Glomerular visceral epithelial cell (primary cell): ENCODE data around the gene PLEKHA7.
"Not testable (repeated sequence)": the region's sequence is repeated elsewhere in the genome, so short reads cannot be mapped to it uniquely, and the experiment has no call there.

Experiments
- DNase-seq: peaks from one replicate; pipeline ENCODE4 v3.0.0-alpha.2; 2016; ENCODE audit errors: extremely low spot score

The PLEKHA7 gene

DNA sequence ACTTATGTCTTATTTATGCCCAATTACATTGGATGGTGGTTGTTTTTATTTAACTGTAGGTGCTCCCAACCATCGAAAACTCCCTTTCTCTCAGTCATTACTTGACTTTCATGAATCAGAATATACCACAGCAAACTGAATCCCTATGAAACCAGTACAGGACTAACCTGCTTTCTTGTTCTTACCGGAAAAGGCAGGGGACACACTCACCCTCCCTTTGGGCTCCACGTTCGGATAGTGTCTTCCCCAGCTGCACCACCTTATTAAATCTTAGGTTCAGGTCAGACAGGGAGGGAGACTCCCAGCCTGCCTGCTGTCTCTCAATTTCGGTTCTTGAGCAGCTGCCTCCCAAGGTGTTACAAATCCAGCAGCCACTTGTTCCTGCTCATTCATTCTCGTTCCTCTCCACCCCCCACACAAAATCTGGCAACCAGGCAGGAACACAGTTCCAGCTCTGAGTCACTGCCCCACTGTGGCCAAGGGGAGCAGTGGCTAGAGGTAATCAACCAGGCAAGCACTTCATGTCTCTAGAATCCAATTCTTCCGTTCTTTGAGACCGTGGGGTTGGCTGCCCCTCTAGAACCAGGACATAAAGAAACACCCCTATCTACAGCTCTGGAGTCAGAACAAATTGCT is 133.0 kb downstream of the PLEKHA7 start:
- peak; percentile 43 for DNase-seq

DNA sequence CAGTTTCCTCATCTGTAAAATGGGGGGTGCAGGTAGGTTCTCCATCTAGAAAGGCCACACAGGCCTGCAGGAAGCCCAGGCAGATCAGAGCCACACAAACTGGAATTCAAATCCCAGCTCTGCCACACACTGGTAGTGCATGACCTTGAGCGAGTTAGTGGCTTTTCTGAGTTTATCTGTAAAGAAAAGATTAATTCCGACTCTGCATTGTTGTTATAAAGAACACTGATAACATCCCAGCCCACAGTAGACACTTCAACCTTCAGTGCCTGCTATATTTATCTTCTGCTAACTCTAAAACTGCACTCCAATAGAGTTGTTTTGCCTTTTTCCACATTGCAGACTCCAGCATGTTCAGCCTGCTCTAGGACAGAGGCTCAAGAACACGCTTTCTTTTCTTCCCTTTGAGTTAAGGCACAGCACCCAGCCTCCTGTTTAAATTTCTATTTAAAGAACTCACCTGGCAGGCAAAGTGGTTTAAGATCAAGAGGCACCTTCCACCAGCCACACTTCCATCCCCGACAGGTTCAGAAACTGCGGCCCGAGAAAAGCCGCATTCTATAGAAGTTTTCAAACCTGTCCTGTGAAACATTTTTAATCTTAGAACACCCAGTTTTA is 133.9 kb downstream of the PLEKHA7 start:
- no peak for DNase-seq

DNA sequence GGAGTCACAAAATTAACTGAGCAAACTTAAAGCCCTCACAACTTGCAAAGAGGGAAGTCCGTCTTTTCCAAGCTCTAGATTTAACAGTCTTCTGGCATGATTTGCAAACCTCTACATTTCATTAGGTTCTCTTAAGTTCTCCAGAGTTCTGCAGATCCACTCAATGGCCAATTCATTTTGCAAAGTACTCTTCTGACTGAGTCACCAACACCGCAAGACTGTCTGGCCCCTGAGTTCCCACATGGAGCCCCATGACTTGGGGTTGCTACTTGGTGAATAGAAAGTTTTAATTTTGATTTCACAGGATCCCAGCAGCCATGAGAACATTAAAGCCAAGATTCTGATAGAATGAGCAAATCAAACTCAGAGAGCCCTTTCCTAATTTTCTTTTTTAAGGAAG is 134.5 kb downstream of the PLEKHA7 start:
- DNase-seq, result no peak

DNA sequence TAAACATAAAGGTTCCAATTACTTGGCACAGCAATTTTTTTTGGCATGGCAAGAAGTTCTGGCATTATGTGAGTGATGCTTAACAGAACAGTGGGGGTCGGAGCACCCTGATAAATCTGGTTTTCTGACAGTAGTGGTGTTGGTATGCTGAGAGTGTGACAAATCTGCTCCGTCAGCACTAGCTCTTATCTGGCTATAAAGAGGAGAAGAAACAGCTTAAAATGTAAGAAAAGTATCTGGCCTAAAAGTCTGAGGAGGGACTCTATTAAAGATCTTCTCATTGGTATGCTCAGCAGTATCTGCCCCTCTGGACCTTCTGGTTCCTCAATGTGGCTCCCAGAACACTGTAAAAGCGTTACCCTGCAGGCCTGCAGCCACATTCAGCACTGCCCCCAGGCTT is 137.4 kb downstream of the PLEKHA7 start:
- DNase-seq, result no peak

DNA sequence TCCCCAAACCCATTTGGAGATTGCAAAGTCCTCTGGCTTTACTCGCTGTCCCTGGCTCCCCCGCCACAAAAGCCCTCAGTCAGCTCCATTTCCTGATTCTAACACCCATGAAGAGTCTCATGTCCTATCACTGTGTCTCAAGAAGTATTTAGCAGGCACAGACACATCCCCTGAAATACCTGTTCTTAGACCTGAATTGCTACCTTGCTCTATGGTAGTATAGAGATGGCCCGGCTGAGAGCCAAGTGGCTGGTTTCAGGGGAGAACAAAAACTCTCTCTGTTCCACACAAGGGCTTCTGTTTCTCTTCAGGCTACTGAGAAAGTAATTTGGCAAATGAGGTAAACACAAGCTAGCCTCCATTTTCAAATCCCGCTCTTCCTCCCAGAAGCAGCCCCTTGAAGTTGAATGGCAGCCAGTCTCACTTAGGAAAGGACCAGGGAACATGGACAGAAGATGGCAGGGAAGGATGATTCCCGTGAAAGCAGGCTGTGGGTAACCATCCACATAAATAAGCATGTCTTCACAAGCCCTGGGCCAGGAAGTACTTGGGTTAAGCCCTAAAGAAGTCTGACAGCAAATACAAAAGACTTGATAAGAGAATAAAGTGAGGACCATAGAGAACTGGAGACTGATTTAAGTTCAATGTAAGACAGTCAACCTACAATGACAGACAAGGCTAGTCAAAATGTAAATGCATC is 138.0 kb downstream of the PLEKHA7 start:
- DNase-seq, result no peak

DNA sequence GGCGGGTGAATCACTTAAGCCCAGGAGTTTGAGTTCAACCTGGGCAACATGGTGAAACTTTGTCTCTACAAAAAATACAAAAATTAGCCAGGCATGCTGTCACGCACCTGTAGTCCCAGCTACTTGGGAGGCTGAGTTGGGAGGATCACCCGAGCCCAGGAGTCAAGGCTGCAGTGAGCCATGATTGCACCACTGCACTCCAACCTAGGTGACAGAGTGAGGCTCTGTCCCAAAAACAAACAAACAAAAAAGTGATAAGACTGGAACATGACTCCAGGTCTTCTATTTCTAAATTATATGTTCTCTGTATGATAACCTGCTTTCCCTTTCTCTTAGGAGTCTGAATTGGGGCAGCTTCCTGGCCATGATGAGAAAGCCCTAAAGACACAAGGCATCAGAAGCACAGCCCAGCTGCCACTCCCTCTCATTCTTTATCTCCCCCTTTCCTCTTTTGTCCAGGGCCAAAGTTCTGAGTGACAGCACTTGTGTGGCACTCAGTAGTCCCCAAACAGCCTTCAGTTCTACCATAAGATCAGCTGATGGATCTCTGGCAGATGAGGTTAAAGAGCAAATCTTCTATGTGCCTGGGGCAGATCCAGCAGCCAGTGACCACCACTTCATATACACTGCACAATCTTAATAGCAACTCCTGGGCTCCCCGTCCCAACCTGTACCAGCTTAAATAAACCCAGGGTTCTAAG is 139.8 kb downstream of the PLEKHA7 start:
- no peak for DNase-seq

DNA sequence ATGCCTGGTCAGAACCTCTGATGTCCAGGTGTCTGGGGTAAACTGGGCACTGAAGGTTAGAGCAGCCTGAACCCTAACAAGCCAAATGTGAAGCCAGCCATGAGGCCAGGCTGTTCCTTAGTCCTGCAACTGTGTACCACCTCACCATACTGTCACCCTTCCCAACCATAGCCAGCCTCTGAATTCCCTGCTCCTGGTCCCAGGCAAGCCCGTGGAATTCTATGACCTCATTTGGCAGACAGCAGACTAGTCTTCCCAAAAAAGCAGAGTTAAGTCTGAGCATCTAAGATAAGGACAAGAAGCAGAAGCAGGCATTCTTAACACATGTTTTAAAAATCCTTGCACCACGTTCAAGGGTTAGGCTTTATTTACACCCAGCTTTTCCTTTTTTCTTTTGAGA is 140.9 kb downstream of the PLEKHA7 start:
- no peak for DNase-seq

DNA sequence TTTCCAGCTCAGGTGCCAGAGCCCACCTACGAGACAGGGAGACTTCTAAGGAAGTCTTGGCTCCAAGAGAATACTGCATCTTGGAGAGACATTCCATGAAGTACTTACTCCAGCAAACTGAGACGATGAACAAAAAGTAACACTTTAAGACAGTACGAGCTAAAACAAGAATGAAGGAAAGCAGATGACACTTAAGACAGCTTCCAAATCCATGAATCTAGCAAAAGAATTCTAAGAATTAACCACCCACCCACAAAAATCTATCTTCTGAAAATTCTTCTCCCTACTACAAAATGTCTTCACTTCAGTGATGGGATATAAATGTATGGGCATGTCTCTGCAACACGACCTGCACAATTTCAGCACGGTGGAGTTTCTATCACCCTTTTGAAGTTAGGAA is 142.8 kb downstream of the PLEKHA7 start:
- DNase-seq, result no peak

DNA sequence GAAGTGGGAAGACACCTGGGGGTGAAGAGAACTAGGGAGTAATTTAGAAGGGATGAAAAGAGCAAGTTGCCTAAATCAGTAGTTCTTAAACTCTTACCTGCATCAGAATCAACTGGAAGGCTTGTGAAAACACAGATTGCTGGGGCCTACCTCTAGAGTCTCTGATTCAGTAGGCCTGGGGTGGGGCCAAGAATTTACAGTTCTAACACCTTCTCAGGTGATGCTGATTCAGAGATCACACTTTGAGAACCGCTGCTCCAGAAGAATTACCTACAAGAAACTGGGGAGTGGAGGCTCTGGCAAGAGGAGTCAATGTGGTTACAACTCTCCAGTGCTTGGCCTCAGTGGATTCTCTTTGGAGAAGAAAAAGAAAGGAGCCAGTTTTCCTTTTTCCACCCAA is 147.1 kb downstream of the PLEKHA7 start:
- DNase-seq, result no peak

DNA sequence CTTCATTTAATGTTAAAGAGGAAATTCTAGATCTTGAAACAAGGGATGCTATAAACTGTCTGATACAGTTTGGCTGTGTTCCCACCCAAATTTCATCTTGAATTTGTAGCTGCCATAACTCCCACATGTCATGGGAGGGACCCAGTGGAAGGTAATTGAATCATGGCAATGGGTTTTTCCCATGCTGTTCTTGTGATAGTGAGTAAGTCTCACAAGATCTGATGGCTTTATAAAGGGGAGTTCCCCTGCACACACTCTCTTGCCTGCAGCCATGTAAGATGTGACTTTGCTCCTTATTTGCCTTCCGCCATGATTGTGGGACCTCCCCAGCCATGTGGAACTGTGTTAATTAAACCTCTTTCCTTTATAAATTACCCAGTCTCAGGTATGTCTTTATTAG is 149.8 kb downstream of the PLEKHA7 start:
- not testable (repeated sequence) for DNase-seq

DNA sequence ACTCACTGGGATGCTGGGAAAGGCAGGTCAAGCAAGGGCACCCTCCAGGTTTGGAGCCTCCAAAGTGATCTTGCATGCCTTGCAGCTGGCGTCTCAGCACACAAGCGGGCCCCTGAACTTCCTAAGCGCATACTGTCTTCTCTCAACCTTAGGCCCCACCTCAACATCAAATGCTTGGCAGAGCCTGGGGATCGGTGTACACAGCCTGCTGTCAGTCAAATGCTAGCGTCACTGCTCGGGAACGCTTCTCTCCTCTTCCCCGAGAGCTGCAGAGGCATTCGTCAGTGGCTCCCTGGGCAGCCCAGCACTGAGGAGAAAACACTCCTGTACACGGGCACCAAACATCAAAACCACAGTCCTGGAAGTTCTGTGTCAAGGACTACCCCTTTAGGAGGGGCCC is 150.8 kb downstream of the PLEKHA7 start:
- DNase-seq, result no peak

DNA sequence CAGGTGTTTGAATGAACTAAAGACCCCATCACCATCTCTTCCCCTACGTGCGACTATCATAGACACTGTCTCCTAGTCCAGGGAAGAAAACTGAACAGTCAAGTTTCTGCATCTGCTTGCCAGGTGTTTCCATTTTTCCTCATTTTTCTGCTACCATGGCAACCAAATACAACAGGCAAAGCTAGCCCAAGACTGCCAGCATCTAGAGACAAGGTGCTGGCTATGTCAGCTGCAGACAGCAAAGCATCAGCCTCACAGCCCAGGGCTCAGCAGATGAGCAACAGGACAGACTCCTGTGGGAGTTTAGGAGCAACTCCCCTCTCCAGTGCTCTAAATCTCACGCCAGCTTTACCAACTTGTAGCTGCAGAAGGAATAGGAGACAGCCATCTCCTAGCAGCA is 151.5 kb downstream of the PLEKHA7 start:
- no peak for DNase-seq

DNA sequence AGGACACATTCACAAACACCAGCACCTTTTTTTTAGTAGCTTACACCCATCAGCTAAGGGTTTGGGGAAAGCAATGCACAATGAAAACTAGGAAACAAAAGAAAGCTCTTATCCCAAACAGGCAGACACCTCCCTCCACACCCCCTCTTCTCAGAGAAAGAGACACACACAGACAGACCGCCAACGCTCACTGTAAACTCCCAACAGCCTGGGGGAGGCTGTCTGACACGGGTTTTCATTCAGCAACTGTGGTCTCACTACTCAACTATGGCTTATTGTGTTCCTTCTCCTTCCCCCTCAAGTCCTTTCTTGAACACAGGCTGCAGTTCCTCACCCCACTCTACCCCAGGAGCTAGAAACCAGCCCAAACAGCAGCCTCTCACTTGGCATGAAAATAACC is 152.4 kb downstream of the PLEKHA7 start:
- DNase-seq, result no peak

DNA sequence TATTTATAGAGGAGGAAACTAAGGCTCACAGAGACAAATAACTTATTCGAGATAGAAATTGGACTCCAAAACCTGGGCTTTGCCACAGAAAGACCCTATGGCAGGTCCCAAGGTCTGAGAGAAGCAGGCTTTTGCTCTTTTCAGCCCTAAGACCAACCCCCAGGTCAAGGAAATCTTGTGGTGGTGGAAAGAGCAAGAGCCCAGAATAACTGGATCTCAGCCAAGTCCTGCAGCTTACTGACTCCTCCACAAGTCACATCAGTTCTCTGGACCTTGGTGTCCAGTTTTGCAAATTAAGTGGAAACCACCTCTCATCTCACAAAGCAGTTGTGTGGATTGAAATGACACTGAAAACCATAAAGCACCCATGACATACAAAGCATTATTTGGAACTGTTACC is 153.6 kb downstream of the PLEKHA7 start:
- no peak for DNase-seq

DNA sequence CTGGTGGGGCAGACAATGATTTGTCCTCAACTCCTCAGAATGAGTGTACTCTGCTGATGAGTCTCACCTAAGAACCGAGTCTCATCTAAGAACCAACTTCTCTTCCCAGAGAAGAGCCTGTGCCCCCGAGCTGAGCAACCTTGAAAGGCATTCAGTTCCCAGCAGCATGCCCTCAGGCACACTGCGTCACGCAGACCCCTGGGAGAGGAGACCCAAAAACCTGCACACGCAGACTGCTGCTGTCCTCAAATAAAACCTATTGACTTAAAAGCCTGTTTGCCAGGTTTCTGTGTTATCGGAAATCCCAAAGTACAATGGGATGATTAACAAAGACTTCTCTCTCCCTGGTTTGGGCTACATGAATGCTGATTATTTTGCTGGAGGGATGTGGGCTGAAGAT is 154.6 kb downstream of the PLEKHA7 start:
- no peak for DNase-seq

DNA sequence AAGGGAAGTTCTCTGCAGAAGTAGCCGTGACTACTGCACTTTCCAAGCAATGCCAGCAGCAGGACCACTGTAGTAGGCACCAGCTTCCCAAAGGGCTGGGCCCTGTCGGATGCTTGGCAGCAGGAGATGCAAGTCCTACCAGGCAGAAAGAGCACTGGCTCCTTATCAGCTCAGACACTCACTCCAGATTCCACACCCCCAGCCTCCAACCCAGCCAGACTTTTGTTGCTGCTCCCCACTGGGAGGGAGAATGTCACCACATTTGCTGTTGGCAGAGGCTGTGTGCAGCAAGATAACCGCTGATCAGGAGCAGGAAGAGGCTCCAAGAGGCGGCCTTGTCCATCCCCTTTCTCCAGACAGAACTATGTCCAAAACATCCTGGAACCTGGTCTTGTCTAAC is 157.0 kb downstream of the PLEKHA7 start:
- DNase-seq, result no peak

DNA sequence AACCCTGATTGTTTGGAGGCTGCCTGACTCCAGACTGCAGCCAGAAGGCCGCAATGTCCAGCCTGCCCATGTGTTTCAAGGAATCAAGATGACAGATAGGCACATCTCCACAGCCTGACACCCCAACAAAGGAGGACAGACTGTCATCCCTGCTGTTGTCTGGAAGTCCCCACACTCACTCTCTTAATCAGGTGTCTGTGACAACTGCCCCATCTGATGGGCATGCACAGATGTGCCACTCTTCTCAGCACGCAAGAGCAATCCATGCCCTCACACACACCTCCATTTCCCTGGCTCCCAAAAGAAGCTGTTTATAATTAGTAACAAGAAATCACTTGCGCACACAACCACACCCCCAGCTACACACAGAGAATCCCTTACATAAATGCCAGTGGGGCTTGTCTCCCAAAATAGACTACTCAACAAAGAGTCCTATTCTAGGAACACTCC is 158.2 kb downstream of the PLEKHA7 start:
- DNase-seq, result no peak

DNA sequence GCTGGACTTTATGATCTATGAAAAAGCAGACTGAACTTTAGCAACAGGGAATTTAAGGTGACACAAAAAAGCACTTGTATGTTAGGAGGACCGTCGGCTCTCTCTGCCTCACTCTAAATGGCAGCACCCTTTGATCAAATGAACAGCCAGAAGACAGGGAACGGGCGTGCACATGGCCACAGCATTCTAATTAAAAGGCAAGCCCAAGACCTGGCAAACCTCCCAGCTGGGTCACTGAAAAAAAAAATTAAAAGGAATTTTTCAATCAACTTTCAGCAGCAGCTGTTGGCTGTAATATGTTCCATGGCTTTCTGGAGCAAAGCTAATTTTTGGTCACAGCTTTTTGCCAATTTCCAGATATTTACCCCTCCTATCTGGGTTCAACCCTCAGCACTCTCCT is 159.2 kb downstream of the PLEKHA7 start:
- DNase-seq, result no peak

DNA sequence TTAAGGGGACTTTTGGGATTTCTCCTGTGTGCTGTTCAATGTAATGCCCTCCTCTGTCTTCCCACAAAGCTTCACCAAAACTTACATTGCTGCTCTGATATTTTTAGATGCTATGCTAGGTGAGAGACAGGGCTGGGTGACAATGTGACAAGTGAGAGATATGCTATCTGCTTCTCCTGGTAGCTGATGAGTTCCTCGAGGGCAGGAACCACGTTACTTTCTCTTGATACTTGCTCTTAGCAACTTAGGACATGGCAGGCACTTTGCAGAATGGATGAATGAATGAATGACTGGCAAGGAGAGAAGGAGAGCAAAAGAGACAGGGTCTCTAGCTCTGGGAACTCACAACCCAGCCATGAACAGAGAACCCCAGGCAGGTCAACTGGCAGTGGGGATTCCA is 160.4 kb downstream of the PLEKHA7 start:
- no peak for DNase-seq

DNA sequence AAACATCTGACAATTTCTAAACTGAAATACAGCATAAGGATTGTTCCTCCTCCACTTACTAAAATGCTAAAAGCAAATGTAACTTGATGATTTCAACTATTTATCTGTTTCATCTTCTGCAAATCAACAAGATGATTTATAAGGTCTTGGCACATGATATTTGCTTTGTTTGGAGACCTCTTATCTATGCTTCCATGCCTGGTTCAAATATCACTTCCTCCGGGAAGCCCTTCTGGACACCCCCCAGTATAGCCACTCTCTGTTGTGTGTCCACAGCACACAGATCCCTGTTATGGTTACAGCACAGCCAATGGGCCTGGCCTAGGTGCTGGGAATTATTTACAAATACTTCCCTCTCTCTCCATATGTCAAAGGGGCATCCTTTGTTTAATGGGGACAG is 160.9 kb downstream of the PLEKHA7 start:
- no peak for DNase-seq

DNA sequence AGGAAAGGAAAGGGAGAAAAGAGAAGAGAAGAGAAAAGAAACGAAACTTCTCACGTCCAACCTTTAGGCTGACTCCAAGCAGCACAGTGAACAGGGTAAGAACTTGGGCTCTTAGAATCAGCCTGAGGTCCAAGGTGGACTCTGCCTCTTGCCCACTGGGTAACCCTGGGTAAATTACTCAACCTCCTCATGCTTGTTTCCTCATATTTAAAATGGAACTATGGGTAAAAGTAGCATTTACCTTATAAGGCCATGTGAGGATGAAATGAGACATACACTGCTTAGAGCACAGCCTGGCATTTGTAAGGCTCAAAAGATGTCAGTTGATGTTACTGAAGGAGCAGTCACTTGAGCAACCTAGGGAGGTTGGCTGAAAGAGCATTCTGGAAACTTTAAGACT is 167.9 kb downstream of the PLEKHA7 start:
- no peak for DNase-seq

DNA sequence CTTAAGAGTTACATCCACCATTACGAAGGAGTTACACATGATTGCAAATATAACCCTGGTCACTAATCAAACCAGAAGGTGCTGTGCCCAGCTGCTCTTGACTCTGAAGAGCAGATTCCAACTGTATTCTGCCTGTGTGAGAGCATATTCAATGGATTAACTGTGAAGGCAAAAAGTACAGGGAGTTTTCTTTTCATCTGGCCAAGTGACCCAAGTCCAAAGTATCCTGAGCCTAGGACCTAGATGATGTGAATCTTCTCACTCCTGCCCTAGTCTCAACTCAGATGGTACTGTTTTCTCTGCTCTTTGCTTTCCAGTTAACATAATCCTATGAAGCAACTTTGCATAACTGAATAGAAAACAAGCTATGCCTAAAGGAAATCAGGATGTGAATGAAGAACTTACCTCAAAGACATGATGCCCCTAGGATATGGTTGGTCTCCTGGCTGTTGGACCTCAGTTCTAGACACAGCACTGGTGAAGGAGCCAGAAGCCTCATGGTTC is 169.9 kb downstream of the PLEKHA7 start:
- no peak for DNase-seq

DNA sequence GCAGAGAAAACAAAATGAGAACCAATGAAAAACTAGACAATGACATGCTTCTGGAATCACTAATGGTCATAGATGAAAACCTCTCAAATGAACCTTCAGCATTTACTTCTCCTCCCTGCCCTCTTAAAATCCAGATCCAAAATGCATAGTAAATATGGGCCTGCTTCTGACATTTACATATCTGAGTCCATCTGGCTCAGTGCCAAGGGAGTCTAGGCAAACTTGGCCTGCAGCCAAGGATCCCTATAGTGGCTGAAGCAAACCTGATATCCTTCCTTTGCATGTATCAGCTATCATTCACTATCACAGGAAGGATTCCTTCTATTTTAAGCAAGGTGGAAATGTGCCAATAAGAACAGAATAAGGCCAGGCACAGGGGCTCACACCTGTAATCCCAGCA is 170.9 kb downstream of the PLEKHA7 start:
- DNase-seq, result no peak
